Measurements from ENCODE around the gene TMEM219.

The TMEM219 gene

GRCh38 chr16:29962344-29962994 lies 590 bp downstream of the TMEM219 start:
- H3K27me3 ChIP-seq (ENCODE audit: insufficient read depth, low read length), result no peaks in the 10 kb centered on the region
- H3K4me1 ChIP-seq (ENCODE audit: insufficient read depth, low read length), result peaks cover 6% of the 10 kb centered on the region
- peaks cover 6% of the 10 kb centered on the region for H3K36me3 ChIP-seq (ENCODE audit: insufficient read depth, low read length)
- peak overlapping the region; percentile 44 for H2AFZ ChIP-seq (ENCODE audit: low read depth, low read length)
- peaks cover 2% of the 10 kb centered on the region for H3K9me3 ChIP-seq (ENCODE audit: low read length)
- peak overlapping the region; percentile 62 for H3K4me3 ChIP-seq (ENCODE audit: low read length)

DNA sequence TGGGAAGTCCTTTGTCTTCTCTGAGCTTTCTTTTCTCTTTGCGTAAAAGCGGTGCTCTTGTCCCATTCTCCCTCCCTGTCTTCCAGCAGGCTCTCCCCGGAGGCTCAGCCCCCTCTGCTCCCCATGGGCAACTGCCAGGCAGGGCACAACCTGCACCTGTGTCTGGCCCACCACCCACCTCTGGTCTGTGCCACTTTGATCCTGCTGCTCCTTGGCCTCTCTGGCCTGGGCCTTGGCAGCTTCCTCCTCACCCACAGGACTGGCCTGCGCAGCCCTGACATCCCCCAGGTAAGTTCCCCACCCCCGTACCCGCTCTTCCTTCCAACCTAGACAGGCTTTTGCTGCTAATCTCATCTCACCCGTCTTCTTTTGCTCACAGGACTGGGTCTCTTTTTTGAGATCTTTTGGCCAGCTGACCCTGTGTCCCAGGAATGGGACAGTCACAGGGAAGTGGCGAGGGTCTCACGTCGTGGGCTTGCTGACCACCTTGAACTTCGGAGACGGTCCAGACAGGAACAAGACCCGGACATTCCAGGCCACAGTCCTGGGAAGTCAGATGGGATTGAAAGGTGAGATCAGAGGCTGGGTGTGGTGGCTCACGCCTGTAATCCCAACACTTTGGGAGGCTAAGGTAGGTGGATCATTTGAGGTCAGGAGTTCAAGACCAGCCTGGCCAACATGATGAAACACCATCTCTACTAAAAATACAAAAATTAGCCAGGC lies 1.3 kb downstream of the TMEM219 start:
- H3K9me3 ChIP-seq (ENCODE audit: low read length), result peaks cover 2% of the 10 kb centered on the region
- H3K4me1 ChIP-seq (ENCODE audit: insufficient read depth, low read length), result peaks cover 6% of the 10 kb centered on the region
- H3K4me3 ChIP-seq (ENCODE audit: low read length), result no peak overlapping the region
- no peaks in the 10 kb centered on the region for H3K27me3 ChIP-seq (ENCODE audit: insufficient read depth, low read length)
- H2AFZ ChIP-seq (ENCODE audit: low read depth, low read length), result no peak overlapping the region
- peaks cover 10% of the 10 kb centered on the region for H3K36me3 ChIP-seq (ENCODE audit: insufficient read depth, low read length)

DNA sequence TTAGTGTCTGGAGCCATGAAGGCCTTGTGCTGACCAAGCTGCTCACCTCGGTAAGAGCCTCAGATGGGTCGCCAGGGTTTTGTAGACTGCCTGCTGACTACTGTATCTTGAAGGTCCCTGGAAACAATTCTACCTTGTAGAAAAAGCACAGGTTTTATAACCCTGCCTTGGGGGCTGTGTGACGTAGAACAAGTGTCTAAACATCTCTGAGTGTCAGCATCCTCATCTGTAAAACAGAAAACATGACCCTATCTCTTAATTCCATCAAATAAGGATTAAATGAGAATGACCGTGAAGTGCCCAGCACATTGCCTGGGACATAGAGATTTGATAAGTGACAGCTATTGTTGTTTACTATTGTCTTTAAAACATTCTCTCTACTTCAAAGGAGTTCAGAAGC lies 6.3 kb downstream of the TMEM219 start:
- Histone ChIP-seq H3K4me1 (ENCODE audit: insufficient read depth, low read length) (no peaks in the 10 kb centered on the region), H3K4me3 (ENCODE audit: low read length) (no peak overlapping the region), H3K9me3 (ENCODE audit: low read length) (peaks cover 5% of the 10 kb centered on the region), H3K36me3 (ENCODE audit: insufficient read depth, low read length) (peaks cover 31% of the 10 kb centered on the region), H2AFZ (ENCODE audit: low read depth, low read length) (no peak overlapping the region), H3K27me3 (ENCODE audit: insufficient read depth, low read length) (no peaks in the 10 kb centered on the region)

- Histone ChIP-seq H3K27me3 (ENCODE audit: insufficient read depth, low read length) (no peaks in the 10 kb centered on the region), H3K9me3 (ENCODE audit: low read length) (peaks cover 5% of the 10 kb centered on the region), H3K36me3 (ENCODE audit: insufficient read depth, low read length) (peaks cover 25% of the 10 kb centered on the region), H3K4me3 (ENCODE audit: low read length) (no peak overlapping the region), H3K4me1 (ENCODE audit: insufficient read depth, low read length) (peaks cover 19% of the 10 kb centered on the region), H2AFZ (ENCODE audit: low read depth, low read length) (no peak overlapping the region)
Measured at GRCh38 chr16:29971304-29971703, 9.4 kb downstream of the TMEM219 start.

- H2AFZ ChIP-seq (ENCODE audit: low read depth, low read length), result no peak overlapping the region
- H3K4me3 ChIP-seq (ENCODE audit: low read length), result no peak overlapping the region
- no peaks in the 10 kb centered on the region for H3K27me3 ChIP-seq (ENCODE audit: insufficient read depth, low read length)
- H3K9me3 ChIP-seq (ENCODE audit: low read length), result peaks cover 5% of the 10 kb centered on the region
- peaks cover 25% of the 10 kb centered on the region for H3K36me3 ChIP-seq (ENCODE audit: insufficient read depth, low read length)
- H3K4me1 ChIP-seq (ENCODE audit: insufficient read depth, low read length), result peaks cover 23% of the 10 kb centered on the region
Measured at GRCh38 chr16:29972500-29972899, 10.6 kb downstream of the TMEM219 start.

DNA sequence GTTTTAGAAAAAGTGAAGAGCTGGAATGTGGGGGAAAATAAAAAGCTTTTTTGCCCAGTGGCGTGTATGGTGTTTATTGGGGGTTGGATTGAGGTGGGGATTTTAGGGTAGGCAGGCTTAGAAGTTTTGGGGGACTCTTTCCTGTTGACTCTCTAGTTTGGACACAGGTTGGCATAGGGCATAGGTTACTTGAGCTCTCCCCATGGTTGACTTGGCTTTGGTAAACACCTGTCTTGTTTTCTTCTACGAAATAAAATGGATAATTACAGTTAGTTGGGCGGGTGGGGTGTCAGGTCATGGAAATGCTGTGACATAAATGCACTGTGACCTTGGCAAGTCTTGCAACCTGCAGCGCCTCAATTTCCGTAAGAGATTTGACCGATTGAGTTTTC lies 11.1 kb downstream of the TMEM219 start:
- no peaks in the 10 kb centered on the region for H3K27me3 ChIP-seq (ENCODE audit: insufficient read depth, low read length)
- H3K4me3 ChIP-seq (ENCODE audit: low read length), result no peak overlapping the region
- H3K9me3 ChIP-seq (ENCODE audit: low read length), result peaks cover 5% of the 10 kb centered on the region
- peaks cover 28% of the 10 kb centered on the region for H3K36me3 ChIP-seq (ENCODE audit: insufficient read depth, low read length)
- peak overlapping the region; percentile 49 for H2AFZ ChIP-seq (ENCODE audit: low read depth, low read length)
- peaks cover 23% of the 10 kb centered on the region for H3K4me1 ChIP-seq (ENCODE audit: insufficient read depth, low read length)

- H3K36me3 ChIP-seq (ENCODE audit: insufficient read depth, low read length), result peaks cover 28% of the 10 kb centered on the region
- H3K27me3 ChIP-seq (ENCODE audit: insufficient read depth, low read length), result no peaks in the 10 kb centered on the region
- peaks cover 23% of the 10 kb centered on the region for H3K4me1 ChIP-seq (ENCODE audit: insufficient read depth, low read length)
- H2AFZ ChIP-seq (ENCODE audit: low read depth, low read length), result peak within 1 kb of the TSS; percentile 49
- peak within 1 kb of the TSS; percentile 65 for H3K4me3 ChIP-seq (ENCODE audit: low read length)
- H3K9me3 ChIP-seq (ENCODE audit: low read length), result peaks cover 5% of the 10 kb centered on the region
Measured at GRCh38 chr16:29973384-29974246, 11.7 kb downstream of the TMEM219 start, which contains the start of gene TAOK2. Gene TAOK2, plus strand, starts transcription at chr16:29973868. Its CDS starts 3,905 bp downstream, at chr16:29977773.

DNA sequence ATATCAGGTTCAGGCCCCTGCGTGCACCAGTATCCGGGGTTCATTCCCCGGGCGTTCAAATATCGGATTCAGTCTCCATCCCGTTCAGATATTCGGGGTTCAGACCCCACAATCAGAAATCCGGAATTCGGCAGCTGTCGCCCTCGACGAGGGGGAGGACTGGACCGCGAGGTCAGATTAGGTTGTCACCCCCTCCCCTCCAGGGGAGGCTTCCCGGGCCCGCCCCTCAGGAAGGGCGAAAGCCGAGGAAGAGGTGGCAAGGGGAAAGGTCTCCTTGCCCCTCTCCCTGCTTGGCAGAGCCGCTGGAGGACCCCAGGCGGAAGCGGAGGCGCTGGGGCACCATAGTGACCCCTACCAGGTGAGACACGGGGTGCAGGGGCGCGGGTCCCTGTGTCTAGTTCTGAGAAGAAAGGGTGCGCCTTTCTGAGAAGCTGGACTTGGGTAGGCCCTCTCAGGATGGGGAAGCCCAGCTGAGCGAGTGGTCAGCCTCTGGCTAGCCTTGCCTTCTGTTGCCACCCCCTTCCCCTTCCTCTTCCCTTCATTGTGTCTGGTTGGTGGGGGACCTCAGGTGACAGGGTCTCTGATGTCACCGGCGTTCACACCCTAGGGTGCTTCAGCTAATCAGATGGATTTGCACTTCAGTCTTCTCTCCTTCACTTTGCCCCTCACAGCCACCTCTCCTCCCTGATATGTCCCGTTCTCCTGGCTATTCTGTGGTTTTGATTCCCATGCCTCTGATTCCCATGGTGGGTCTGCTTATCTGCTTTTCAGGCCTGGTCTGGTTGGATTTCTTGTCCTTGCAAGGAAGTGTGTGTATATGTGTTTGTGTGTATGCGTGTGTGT lies 12.6 kb downstream of the TMEM219 start:
- Histone ChIP-seq H3K27me3 (ENCODE audit: insufficient read depth, low read length) (no peaks in the 10 kb centered on the region), H3K9me3 (ENCODE audit: low read length) (peaks cover 5% of the 10 kb centered on the region), H2AFZ (ENCODE audit: low read depth, low read length) (no peak overlapping the region), H3K4me3 (ENCODE audit: low read length) (peak overlapping the region; percentile 65), H3K36me3 (ENCODE audit: insufficient read depth, low read length) (peaks cover 32% of the 10 kb centered on the region), H3K4me1 (ENCODE audit: insufficient read depth, low read length) (peaks cover 23% of the 10 kb centered on the region)

DNA sequence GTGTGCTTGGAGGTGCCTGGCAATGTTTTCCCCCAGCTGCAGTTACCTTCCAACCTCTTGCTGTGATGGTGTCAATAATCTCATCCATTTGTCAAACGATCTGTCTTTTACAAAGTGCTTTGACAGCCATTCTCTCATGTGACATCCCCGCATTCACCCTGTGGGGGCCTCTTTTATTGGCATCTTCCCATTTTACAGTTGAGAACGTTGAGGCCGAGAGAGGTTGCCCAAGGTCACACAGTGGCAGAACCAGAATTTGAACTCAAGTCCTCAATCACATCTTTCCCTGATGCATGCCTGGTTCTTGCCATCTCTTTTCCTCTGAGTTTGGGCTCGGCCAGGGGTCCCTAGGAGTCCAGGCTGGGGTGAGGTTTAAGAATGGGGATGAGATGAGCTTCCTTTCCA lies 13.3 kb downstream of the TMEM219 start:
- Histone ChIP-seq H3K36me3 (ENCODE audit: insufficient read depth, low read length) (peaks cover 37% of the 10 kb centered on the region), H3K27me3 (ENCODE audit: insufficient read depth, low read length) (no peaks in the 10 kb centered on the region), H3K9me3 (ENCODE audit: low read length) (peaks cover 5% of the 10 kb centered on the region), H3K4me1 (ENCODE audit: insufficient read depth, low read length) (peaks cover 23% of the 10 kb centered on the region), H3K4me3 (ENCODE audit: low read length) (peak overlapping the region; percentile 65), H2AFZ (ENCODE audit: low read depth, low read length) (no peak overlapping the region)

DNA sequence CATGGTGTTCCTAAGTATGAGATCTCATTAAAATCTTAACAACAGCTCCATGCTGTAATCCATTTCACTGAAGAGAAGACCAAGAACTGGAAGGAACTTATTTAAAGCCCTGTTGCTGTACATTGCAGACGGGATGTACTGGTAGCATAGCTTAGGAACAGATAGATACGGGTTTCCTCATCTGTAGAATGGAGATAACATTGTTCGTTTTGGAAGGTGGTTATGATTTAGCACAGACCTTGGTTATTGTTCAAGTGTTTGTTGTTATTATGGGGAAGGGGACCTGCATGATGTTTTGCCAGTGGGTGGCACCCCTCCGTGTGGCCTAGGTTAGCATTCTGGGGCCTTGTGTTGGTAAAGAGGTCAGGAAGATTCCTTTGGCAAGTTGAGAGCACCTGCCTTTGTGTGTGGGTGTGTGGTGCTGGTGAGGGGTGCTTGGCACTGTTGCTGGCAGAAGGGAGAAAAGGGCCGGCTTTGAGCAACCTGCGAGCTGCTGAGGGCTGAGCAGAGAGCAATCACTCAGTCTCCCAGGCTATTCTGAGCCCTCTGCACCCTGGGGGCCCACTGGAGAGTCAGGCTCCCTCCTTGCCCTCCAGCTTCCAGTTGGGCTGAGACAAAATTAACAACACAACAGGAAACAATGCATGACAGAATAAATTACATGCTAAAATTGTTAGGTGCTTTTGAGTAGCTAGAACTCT lies 14.1 kb downstream of the TMEM219 start:
- Histone ChIP-seq H3K4me3 (ENCODE audit: low read length) (peak overlapping the region; percentile 65), H3K4me1 (ENCODE audit: insufficient read depth, low read length) (peaks cover 23% of the 10 kb centered on the region), H3K9me3 (ENCODE audit: low read length) (peaks cover 5% of the 10 kb centered on the region), H3K36me3 (ENCODE audit: insufficient read depth, low read length) (peaks cover 41% of the 10 kb centered on the region), H3K27me3 (ENCODE audit: insufficient read depth, low read length) (no peaks in the 10 kb centered on the region), H2AFZ (ENCODE audit: low read depth, low read length) (no peak overlapping the region)

GRCh38 chr16:29977063-29977825 lies 15.4 kb downstream of the TMEM219 start:
- no peaks in the 10 kb centered on the region for H3K27me3 ChIP-seq (ENCODE audit: insufficient read depth, low read length)
- H3K4me3 ChIP-seq (ENCODE audit: low read length), result no peak overlapping the region
- no peak overlapping the region for H2AFZ ChIP-seq (ENCODE audit: low read depth, low read length)
- peaks cover 23% of the 10 kb centered on the region for H3K4me1 ChIP-seq (ENCODE audit: insufficient read depth, low read length)
- H3K9me3 ChIP-seq (ENCODE audit: low read length), result peaks cover 5% of the 10 kb centered on the region
- H3K36me3 ChIP-seq (ENCODE audit: insufficient read depth, low read length), result peaks cover 49% of the 10 kb centered on the region
